ENCODE data around the gene GIGYF2.

- TF ChIP-seq, protein P1, sequence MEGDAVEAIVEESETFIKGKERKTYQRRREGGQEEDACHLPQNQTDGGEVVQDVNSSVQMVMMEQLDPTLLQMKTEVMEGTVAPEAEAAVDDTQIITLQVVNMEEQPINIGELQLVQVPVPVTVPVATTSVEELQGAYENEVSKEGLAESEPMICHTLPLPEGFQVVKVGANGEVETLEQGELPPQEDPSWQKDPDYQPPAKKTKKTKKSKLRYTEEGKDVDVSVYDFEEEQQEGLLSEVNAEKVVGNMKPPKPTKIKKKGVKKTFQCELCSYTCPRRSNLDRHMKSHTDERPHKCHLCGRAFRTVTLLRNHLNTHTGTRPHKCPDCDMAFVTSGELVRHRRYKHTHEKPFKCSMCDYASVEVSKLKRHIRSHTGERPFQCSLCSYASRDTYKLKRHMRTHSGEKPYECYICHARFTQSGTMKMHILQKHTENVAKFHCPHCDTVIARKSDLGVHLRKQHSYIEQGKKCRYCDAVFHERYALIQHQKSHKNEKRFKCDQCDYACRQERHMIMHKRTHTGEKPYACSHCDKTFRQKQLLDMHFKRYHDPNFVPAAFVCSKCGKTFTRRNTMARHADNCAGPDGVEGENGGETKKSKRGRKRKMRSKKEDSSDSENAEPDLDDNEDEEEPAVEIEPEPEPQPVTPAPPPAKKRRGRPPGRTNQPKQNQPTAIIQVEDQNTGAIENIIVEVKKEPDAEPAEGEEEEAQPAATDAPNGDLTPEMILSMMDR (IDR thresholded peaks at IDR 0.05), result no peak
- no peak for TF ChIP-seq SIN3A (IDR thresholded peaks at IDR 0.05; ENCODE audit: borderline replicate concordance, insufficient read depth, low read depth, low read length)
Observed at GRCh38 chr2:232653441-232653840, 43.7 kb upstream of the GIGYF2 start.
